HG03520 (cell line): ENCODE measurements around the gene LHX8.
"Not testable (repeated sequence)": the region's sequence is repeated elsewhere in the genome, so short reads cannot be mapped to it uniquely, and the experiment has no call there.

Experiments
- ATAC-seq: cut with Tn5 transposase; IDR thresholded peaks from one replicate; pipeline ENCODE4 v1.9.1; 2021; ENCODE audit warnings: mild to moderate bottlenecking, moderate library complexity; ENCODE audit not compliant: unreplicated experiment

Gene LHX8

GRCh38 chr1:75133750-75134646, at the start of gene LHX8:
Gene LHX8 (plus strand): TSS chr1:75134388. CDS start chr1:75136615, 2,227 bp downstream.
- ATAC-seq, result no peak

DNA sequence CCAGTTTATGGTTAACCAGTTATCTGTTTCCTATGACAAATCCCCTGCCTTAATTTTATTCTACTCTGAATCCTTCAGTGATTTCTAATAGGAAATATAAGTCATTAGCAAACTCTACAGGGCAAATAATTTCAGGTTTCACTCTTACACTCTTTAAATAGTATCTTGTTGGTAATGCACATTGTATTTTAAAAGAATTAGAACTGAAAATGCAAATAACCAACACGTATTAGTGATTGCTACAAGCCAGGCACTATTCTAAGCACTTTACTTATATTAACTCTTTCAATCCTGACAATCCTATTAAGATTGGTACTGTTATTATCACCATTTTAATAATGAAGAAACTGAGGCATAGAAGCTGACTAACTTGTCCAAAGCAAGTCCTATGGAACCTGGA, 48.3 kb upstream of the LHX8 start:
- ATAC-seq, result no peak

DNA sequence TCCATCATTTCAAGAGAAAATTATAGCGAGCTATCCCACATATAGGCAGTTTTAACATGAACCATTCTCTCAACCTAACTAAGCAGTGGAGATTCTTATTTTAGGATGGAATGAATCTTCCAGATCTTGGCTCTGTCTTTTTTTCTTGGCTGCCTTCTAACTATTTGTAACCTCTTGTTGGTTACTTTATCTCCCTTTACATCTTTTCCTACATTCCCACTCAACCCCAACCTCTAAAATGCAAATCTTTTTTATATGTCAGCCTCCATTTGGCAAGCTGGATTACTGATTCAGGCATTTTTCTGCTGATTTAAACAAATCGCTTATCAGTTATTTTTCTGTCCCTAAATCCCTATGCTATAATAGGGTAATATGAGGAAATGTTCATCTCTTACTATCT, 46.9 kb upstream of the LHX8 start:
- ATAC-seq, result no peak

- no peak for ATAC-seq
These were observed 42.0 kb upstream of the LHX8 start for GRCh38 chr1:75092141-75092540.

- ATAC-seq, result no peak
These were observed 36.5 kb upstream of the LHX8 start for GRCh38 chr1:75097654-75098053.

- ATAC-seq, result no peak
These were observed 34.6 kb upstream of the LHX8 start for GRCh38 chr1:75099581-75099980.

DNA sequence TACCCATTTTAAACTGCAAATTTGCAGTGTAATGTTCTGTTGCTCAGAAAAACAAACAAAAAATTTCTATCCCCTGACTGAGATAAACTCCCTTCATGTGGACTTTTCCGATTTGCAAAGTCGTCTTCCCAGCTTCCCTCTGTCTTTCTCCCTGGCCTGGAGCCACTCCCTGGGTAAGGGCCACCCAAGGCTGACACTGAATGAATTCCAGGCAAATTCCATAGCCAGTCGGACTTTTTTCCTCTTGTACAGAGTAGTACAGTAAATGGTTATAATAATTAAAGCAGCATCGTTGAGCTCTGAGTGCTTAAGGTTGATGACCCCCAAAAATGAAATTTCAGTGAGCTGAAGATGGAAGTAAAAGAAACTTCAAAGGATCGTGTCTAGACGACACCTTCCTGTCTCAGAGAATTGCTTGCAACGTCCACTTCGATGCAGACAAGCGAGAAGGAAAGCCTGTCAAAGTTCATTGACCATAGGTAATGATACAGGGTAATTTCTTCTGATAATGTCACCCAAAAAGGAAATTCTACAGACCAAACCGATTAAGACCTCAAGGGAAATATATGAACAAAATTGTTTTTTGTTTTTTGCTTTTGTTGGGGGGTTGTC, 33.6 kb upstream of the LHX8 start:
- no peak for ATAC-seq

GRCh38 chr1:75112362-75112951, 21.7 kb upstream of the LHX8 start:
- ATAC-seq, result not testable (repeated sequence)

DNA sequence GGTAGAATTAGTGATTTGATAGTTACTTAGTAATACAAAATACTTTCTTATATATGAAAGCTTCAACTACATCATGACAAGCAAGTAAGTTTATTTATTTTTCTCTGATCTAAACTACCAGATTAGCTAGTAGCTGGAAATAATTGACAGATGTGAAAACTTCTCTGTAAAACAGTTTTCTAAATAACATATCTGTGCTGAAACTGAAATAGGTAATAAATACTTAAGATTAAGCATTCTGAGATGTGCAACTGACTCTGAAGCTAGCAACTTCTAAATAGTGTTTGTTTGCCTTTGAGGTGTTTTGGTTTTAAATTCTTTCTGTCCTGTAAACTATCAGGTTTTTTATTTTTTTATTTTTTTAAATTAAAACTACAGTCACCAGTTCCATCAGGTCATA, 18.5 kb upstream of the LHX8 start:
- ATAC-seq, result no peak

GRCh38 chr1:75123756-75124155, 10.4 kb upstream of the LHX8 start:
- ATAC-seq, result no peak

- no peak for ATAC-seq
These were observed 9.7 kb upstream of the LHX8 start for GRCh38 chr1:75124510-75124909.

- ATAC-seq, result no peak
These were observed 8.9 kb upstream of the LHX8 start for GRCh38 chr1:75125161-75125726.

DNA sequence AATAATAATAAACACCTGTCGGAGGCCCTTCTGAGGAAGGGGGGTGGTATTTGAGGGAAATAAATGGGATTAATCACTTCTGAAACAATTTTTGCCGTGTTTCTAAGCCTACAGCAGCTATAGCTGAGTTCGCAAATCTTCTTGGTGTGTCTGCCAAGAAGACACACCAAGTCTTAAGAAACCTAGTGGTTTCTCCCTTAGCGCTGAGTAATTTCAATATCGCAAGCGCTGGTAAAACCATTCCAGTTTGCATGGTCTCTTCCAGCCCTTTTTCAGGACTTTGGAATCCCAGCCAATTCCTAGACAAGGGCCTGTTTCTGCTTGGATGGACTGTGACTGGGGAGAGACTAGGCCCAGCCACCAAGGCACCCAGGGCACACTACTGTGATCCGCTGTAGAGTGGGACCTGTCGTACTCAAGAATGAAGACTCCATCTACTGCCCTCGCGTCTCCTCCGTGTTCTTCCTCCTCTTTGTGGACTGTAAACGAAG, 7.5 kb upstream of the LHX8 start:
- no peak for ATAC-seq

- no peak for ATAC-seq
These were observed 6.1 kb upstream of the LHX8 start for GRCh38 chr1:75127916-75128717.

GRCh38 chr1:75129660-75129982, 4.6 kb upstream of the LHX8 start:
- no peak for ATAC-seq

GRCh38 chr1:75129983-75130789, 4.0 kb upstream of the LHX8 start:
- no peak for ATAC-seq

DNA sequence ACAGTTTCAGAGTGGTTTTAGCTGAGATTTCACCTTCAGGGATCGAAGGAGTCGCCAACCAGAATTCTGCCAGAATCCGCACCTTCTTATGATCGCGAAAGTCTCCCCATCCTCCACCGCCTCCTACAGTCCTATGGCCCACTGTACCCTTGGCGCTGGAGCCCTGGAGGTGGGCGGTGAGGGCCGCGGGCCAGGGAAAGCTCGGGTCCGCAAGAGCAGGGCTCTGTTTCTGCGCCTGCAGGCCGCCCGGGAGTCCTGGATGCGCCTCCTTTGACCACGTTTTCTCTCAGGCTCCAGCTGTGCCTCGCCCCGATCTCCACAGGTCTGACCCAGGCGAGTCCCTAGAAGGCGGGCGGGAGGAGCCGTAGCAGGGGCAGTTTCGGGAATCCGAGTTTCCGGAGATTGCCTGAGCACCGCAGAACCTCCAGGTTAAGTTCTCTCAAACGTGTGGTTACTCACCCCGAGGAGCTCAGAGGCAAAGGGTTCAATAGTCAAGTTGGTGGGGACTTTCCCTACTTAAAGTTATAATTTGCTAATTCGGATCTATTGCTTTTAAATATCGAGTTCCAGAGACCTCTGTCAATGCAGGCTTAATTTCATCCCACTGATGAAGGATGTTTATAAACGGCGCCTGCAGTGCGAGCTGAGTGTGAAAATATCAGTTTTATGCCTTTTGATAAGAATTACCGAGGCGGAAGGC, 3.2 kb upstream of the LHX8 start:
- ATAC-seq, result no peak

DNA sequence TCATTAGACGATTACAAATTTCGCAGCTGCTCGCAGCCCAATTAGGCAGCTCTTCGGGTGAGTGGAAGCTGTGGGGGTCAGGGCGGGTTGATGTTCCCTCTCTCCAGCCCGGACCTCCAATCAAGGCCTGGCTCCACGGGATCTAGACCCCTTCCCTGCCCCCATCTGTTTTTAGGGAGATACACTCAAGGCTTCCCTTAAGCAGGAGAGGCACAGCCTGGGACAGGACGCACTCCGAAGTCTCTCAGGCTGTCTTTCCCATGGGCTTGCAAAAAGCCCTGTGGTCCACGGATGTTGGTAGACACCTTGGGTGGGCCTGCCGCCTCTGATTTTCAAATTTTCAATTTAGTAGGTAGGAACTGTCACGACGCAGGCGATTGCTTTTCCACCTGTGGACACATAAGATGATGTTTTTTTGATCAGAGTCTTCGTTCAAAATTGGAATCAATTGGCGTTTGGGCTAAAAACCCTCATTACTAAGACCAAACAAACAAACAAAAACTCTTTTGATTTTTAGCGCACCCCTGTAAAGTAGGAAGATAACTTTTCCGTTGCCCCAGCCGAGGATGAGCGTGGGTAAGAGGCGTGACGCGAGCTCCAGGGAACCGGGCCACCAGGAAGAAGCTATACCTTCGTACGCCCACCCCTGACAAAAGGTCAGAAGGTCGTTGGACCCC, 2.5 kb upstream of the LHX8 start:
- ATAC-seq, result no peak
